ENCODE results near the gene MRPL36. TPM values are rescaled to one million over a fixed set of nuclear protein-coding genes. Genes with fewer than 3 reads are reported as not detected.

Gene MRPL36
- total RNA-seq, 1 experiment from 2014 or later: 116 TPM

- ATAC-seq (no peak), DNase-seq (no peak)
- ChIA-PET CTCF (no interaction called here), POLR2A (ENCODE audit: unreplicated experiment) (no interaction called here)
- no peaks in the 10 kb centered on the region for H3K36me3 ChIP-seq (ENCODE audit: low read depth, low read length)
- H3K79me2 ChIP-seq (ENCODE audit: low read length): no peaks in the 10 kb centered on the region
- H3K4me1 ChIP-seq (ENCODE audit: insufficient read depth, low read length): no peaks in the 10 kb centered on the region
- BruUV-seq (replicated peaks): no TSS peak
- no peak overlapping the region for H2AFZ ChIP-seq (ENCODE audit: low read length)
- no peaks in the 10 kb centered on the region for H4K20me1 ChIP-seq (ENCODE audit: low read length)
- no peaks in the 10 kb centered on the region for H3K9me3 ChIP-seq (ENCODE audit: low read length)
- no peaks in the 10 kb centered on the region for H3F3A ChIP-seq (ENCODE audit: low read length, unreplicated experiment)
- no peak overlapping the region for H3K4me3 ChIP-seq (ENCODE audit: low read length)
- no peak overlapping the region for H3K9ac ChIP-seq (ENCODE audit: low read length)
- TF ChIP-seq EZH2 (IDR thresholded peaks at IDR 0.05; ENCODE audit: low read length, unreplicated experiment) (no peak), EZH2phosphoT487 (IDR thresholded peaks at IDR 0.05; ENCODE audit: borderline replicate concordance, low read length) (no peak), CTCF (conservative IDR thresholded peaks at IDR 0.05; ENCODE audit: low read depth, low read length) (no peak)
- no peaks in the 10 kb centered on the region for H3K9me2 ChIP-seq (replicated peaks; ENCODE audit: low read length)
- no peak overlapping the region for H3K4me2 ChIP-seq (ENCODE audit: low read length)
- intact Hi-C loops (cut with micrococcal nuclease): no loop called here
- H3K27me3 ChIP-seq (ENCODE audit: low read length): peaks cover 4% of the 10 kb centered on the region
- H3K27ac ChIP-seq (ENCODE audit: low read length): no peak overlapping the region
These were observed 40.5 kb upstream of the MRPL36 start for GRCh38 chr5:1840071-1840547.

- peaks cover 4% of the 10 kb centered on the region for H3K27me3 ChIP-seq (ENCODE audit: low read length)
These were observed 38.4 kb upstream of the MRPL36 start for GRCh38 chr5:1838013-1838412.

More at GRCh38 chr5:1838013-1838412, 38.4 kb upstream of the MRPL36 start:
- Histone ChIP-seq H3K9ac (ENCODE audit: low read length) (no peak overlapping the region), H3K27ac (ENCODE audit: low read length) (no peak overlapping the region), H3K4me1 (ENCODE audit: insufficient read depth, low read length) (no peaks in the 10 kb centered on the region), H3K9me3 (ENCODE audit: low read length) (no peaks in the 10 kb centered on the region), H4K20me1 (ENCODE audit: low read length) (no peaks in the 10 kb centered on the region), H3K4me3 (ENCODE audit: low read length) (no peak overlapping the region), H3K79me2 (ENCODE audit: low read length) (no peaks in the 10 kb centered on the region), H3K36me3 (ENCODE audit: low read depth, low read length) (no peaks in the 10 kb centered on the region), H3K4me2 (ENCODE audit: low read length) (no peak overlapping the region), H3K9me2 (replicated peaks; ENCODE audit: low read length) (no peaks in the 10 kb centered on the region), H2AFZ (ENCODE audit: low read length) (no peak overlapping the region), H3F3A (ENCODE audit: low read length, unreplicated experiment) (no peaks in the 10 kb centered on the region)
- no peak for DNase-seq
- POLR2A ChIA-PET (ENCODE audit: unreplicated experiment): no interaction called here
- ATAC-seq: no peak
- CTCF ChIA-PET: no interaction called here
- no TSS peak for BruUV-seq (replicated peaks)
- intact Hi-C loops (cut with micrococcal nuclease): no loop called here
- TF ChIP-seq EZH2 (IDR thresholded peaks at IDR 0.05; ENCODE audit: low read length, unreplicated experiment) (no peak), CTCF (conservative IDR thresholded peaks at IDR 0.05; ENCODE audit: low read depth, low read length) (no peak), EZH2phosphoT487 (IDR thresholded peaks at IDR 0.05; ENCODE audit: borderline replicate concordance, low read length) (no peak)
